Measurements from ENCODE around the gene SLC1A2.

Gene SLC1A2

GRCh38 chr11:35311331-35311730 lies 108.0 kb downstream of the SLC1A2 start:
- no peak for TF ChIP-seq TOX (CRISPR knock-in tag; IDR thresholded peaks at IDR 0.05; ENCODE audit: borderline replicate concordance)
- no peak for TF ChIP-seq POU6F1 (CRISPR knock-in tag; IDR thresholded peaks at IDR 0.05; ENCODE audit: borderline replicate concordance, low read depth)
- TF ChIP-seq ESRRG (CRISPR knock-in tag; IDR thresholded peaks at IDR 0.05) = no peak
- ATAC-seq = no peak

DNA sequence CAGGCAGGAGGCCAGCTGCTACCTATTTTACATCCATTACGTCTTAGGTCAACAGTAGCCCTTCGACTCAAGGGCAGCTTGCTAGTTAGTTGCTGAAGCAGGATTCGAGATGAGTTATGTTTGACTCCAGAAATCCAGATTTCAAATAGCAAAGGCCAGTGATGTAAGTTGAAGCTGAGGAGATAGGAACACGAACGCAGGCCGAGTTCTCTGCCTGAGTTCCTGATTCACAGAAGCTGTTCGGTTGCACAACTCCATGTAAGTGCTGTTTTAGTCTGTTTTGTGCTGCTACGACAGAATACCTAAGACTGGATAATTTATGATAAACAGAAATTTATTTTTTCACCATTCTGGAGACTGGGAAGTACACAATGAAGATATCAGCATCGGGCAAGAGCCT lies 111.2 kb downstream of the SLC1A2 start:
- TF ChIP-seq OSR1 (CRISPR knock-in tag; IDR thresholded peaks at IDR 0.05) (no peak), SNAI2 (CRISPR knock-in tag; IDR thresholded peaks at IDR 0.05) (no peak), CREB5 (CRISPR knock-in tag; IDR thresholded peaks at IDR 0.05; ENCODE audit: low read depth) (no peak), ZNF8 (CRISPR knock-in tag; IDR thresholded peaks at IDR 0.05) (no peak), TOX (CRISPR knock-in tag; IDR thresholded peaks at IDR 0.05; ENCODE audit: borderline replicate concordance) (no peak)
- ATAC-seq = no peak

GRCh38 chr11:35307221-35307621 lies 112.1 kb downstream of the SLC1A2 start:
- ATAC-seq = no peak
- TF ChIP-seq OSR1 (CRISPR knock-in tag; IDR thresholded peaks at IDR 0.05) (no peak), CREB5 (CRISPR knock-in tag; IDR thresholded peaks at IDR 0.05; ENCODE audit: low read depth) (no peak), ARNTL (CRISPR knock-in tag; IDR thresholded peaks at IDR 0.05; ENCODE audit: borderline replicate concordance, low read depth) (no peak), ZNF565 (CRISPR knock-in tag; conservative IDR thresholded peaks at IDR 0.05; ENCODE audit: low read depth) (no peak), PPARA (CRISPR knock-in tag; IDR thresholded peaks at IDR 0.05; ENCODE audit: borderline replicate concordance) (no peak), RARB (CRISPR knock-in tag; IDR thresholded peaks at IDR 0.05) (no peak), ZC3H10 (CRISPR knock-in tag; IDR thresholded peaks at IDR 0.05) (no peak), BACH2 (CRISPR knock-in tag; IDR thresholded peaks at IDR 0.05; ENCODE audit: borderline replicate concordance) (no peak), ZNF8 (CRISPR knock-in tag; IDR thresholded peaks at IDR 0.05) (no peak), TCF4 (CRISPR knock-in tag; IDR thresholded peaks at IDR 0.05; ENCODE audit: borderline replicate concordance) (no peak), ZFP3 (CRISPR knock-in tag; IDR thresholded peaks at IDR 0.05) (no peak)
- TF ChIP-seq, protein P1, sequence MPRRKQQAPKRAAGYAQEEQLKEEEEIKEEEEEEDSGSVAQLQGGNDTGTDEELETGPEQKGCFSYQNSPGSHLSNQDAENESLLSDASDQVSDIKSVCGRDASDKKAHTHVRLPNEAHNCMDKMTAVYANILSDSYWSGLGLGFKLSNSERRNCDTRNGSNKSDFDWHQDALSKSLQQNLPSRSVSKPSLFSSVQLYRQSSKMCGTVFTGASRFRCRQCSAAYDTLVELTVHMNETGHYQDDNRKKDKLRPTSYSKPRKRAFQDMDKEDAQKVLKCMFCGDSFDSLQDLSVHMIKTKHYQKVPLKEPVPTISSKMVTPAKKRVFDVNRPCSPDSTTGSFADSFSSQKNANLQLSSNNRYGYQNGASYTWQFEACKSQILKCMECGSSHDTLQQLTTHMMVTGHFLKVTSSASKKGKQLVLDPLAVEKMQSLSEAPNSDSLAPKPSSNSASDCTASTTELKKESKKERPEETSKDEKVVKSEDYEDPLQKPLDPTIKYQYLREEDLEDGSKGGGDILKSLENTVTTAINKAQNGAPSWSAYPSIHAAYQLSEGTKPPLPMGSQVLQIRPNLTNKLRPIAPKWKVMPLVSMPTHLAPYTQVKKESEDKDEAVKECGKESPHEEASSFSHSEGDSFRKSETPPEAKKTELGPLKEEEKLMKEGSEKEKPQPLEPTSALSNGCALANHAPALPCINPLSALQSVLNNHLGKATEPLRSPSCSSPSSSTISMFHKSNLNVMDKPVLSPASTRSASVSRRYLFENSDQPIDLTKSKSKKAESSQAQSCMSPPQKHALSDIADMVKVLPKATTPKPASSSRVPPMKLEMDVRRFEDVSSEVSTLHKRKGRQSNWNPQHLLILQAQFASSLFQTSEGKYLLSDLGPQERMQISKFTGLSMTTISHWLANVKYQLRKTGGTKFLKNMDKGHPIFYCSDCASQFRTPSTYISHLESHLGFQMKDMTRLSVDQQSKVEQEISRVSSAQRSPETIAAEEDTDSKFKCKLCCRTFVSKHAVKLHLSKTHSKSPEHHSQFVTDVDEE (CRISPR knock-in tag; IDR thresholded peaks at IDR 0.05) = no peak
- TF ChIP-seq, protein P2, sequence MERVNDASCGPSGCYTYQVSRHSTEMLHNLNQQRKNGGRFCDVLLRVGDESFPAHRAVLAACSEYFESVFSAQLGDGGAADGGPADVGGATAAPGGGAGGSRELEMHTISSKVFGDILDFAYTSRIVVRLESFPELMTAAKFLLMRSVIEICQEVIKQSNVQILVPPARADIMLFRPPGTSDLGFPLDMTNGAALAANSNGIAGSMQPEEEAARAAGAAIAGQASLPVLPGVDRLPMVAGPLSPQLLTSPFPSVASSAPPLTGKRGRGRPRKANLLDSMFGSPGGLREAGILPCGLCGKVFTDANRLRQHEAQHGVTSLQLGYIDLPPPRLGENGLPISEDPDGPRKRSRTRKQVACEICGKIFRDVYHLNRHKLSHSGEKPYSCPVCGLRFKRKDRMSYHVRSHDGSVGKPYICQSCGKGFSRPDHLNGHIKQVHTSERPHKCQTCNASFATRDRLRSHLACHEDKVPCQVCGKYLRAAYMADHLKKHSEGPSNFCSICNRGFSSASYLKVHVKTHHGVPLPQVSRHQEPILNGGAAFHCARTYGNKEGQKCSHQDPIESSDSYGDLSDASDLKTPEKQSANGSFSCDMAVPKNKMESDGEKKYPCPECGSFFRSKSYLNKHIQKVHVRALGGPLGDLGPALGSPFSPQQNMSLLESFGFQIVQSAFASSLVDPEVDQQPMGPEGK (CRISPR knock-in tag; IDR thresholded peaks at IDR 0.05; ENCODE audit: borderline replicate concordance) = no peak

DNA sequence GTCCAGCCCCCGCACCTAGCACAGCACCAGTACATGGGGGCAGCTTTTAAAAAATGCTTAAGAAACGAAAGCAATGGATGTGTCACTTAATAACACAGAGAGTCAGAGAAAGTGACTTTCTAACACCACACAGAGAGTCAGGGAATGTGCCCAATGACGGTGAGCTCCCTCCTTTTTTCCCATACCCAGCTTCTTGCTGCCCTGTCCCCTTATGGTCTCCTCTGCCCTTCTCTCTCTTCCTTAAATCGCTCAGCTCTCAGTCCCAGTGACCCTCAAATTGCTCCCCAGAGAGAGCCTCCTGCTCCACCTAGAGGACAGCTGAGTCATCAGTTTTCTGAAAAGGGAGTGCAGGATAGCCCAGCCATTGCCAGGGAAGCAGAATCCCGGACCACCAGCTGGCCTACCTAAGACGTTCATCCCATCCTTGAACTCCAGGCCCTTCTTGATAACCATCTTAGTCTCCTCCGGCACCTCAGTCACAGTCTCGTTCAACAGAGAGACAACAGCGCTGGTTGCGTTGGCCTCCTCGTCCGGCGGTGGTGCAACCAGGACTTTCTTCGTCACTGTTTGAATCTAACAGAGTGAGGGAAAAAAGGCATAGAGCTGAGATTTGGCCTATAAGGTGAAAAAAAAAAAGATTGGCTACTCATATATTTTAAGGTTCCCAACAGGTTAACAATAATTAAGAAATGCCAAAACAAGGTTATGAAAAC lies 113.5 kb downstream of the SLC1A2 start:
- ATAC-seq = peak; percentile 98
- TF ChIP-seq ISL1 (CRISPR knock-in tag; IDR thresholded peaks at IDR 0.05) = no peak
- TF ChIP-seq, protein P2 (CRISPR knock-in tag; IDR thresholded peaks at IDR 0.05; ENCODE audit: borderline replicate concordance) = no peak
- TF ChIP-seq BACH2 (CRISPR knock-in tag; IDR thresholded peaks at IDR 0.05; ENCODE audit: borderline replicate concordance) = no peak
- TF ChIP-seq ZC3H10 (CRISPR knock-in tag; IDR thresholded peaks at IDR 0.05) = no peak
- no peak for TF ChIP-seq RARB (CRISPR knock-in tag; IDR thresholded peaks at IDR 0.05)
- no peak for TF ChIP-seq GLIS3 (CRISPR knock-in tag; IDR thresholded peaks at IDR 0.05)
- no peak for TF ChIP-seq TCF4 (CRISPR knock-in tag; IDR thresholded peaks at IDR 0.05; ENCODE audit: borderline replicate concordance)
- no peak for TF ChIP-seq SNAI2 (CRISPR knock-in tag; IDR thresholded peaks at IDR 0.05)
- TF ChIP-seq ZNF565 (CRISPR knock-in tag; conservative IDR thresholded peaks at IDR 0.05; ENCODE audit: low read depth) = no peak
- no peak for TF ChIP-seq TOX (CRISPR knock-in tag; IDR thresholded peaks at IDR 0.05; ENCODE audit: borderline replicate concordance)
- no peak for TF ChIP-seq ARNTL (CRISPR knock-in tag; IDR thresholded peaks at IDR 0.05; ENCODE audit: borderline replicate concordance, low read depth)
- TF ChIP-seq ESRRG (CRISPR knock-in tag; IDR thresholded peaks at IDR 0.05) = no peak
- TF ChIP-seq ZNF8 (CRISPR knock-in tag; IDR thresholded peaks at IDR 0.05) = no peak
- TF ChIP-seq, protein P3, sequence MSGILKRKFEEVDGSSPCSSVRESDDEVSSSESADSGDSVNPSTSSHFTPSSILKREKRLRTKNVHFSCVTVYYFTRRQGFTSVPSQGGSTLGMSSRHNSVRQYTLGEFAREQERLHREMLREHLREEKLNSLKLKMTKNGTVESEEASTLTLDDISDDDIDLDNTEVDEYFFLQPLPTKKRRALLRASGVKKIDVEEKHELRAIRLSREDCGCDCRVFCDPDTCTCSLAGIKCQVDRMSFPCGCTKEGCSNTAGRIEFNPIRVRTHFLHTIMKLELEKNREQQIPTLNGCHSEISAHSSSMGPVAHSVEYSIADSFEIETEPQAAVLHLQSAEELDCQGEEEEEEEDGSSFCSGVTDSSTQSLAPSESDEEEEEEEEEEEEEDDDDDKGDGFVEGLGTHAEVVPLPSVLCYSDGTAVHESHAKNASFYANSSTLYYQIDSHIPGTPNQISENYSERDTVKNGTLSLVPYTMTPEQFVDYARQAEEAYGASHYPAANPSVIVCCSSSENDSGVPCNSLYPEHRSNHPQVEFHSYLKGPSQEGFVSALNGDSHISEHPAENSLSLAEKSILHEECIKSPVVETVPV (CRISPR knock-in tag; IDR thresholded peaks at IDR 0.05) = no peak
- no peak for TF ChIP-seq OSR1 (CRISPR knock-in tag; IDR thresholded peaks at IDR 0.05)

Data from SK-N-SH treated with all-trans-retinoic acid at 6 μM for 48 hours (cell line).